Keratinocyte (primary cell): ENCODE measurements around the gene C11orf97. TPM values are rescaled to one million over a fixed set of nuclear protein-coding genes. Genes with fewer than 3 reads are reported as not detected.
A peak's percentile ranks its signal among the peaks of the same experiment; 100 is the strongest.

Experiments used
- DNase-seq: peaks from one replicate; pipeline ENCODE4 v3.0.0-alpha.2; 2011; ENCODE audit warnings: low read depth, missing footprints, low spot score
- FAIRE-seq: peaks from 2 replicates; lab custom pipeline; 2011; peaks lifted over from hg19 to GRCh38; lab: Jason Lieb, UNC
- H2AFZ ChIP-seq: 2 replicates; pipeline ENCODE4 v1.6.0; 2012; ENCODE audit warnings: low read length, control low read depth, inconsistent platforms; ENCODE audit not compliant: control insufficient read depth
- H3K27ac ChIP-seq: 2 replicates; pipeline ENCODE4 v1.5.1; 2011; ENCODE audit warnings: low read length; ENCODE audit not compliant: control insufficient read depth, insufficient read depth
- H3K27me3 ChIP-seq: 3 replicates; pipeline ENCODE4 v1.6.0; 2011; ENCODE audit warnings: low read length; ENCODE audit not compliant: control insufficient read depth, insufficient read depth; ENCODE audit errors: extremely low read depth
- H3K36me3 ChIP-seq, 2 experiments: 2 replicates in 1 of 2; 3 replicates in 1 of 2; pipeline ENCODE4 v1.5.1; 2011; ENCODE audit warnings: low read length in 2 of 2, mild to moderate bottlenecking in 1 of 2; ENCODE audit not compliant: control insufficient read depth in 2 of 2, insufficient read depth in 2 of 2; ENCODE audit errors: extremely low read depth in 1 of 2
- H3K4me1 ChIP-seq: 3 replicates; pipeline ENCODE4 v1.5.1; 2011; ENCODE audit warnings: low read length; ENCODE audit not compliant: control insufficient read depth, insufficient read depth; ENCODE audit errors: extremely low read depth
- H3K4me2 ChIP-seq: 3 replicates; pipeline ENCODE4 v1.6.0; 2011; ENCODE audit warnings: low read depth, low read length; ENCODE audit not compliant: control insufficient read depth, insufficient read depth; ENCODE audit errors: extremely low read depth
- H3K4me3 ChIP-seq, 3 experiments: fragments of 200-600 bp in 1 of 3; sonication (generic) in 1 of 3; 2 replicates in 2 of 3; 3 replicates in 1 of 3; pipeline ENCODE4 v1.5.1; 2011 to 2016; ENCODE audit warnings: low read length in 3 of 3, mild to moderate bottlenecking in 3 of 3, control low read depth in 2 of 3, inconsistent platforms in 1 of 3, low read depth in 1 of 3, mixed read lengths in 1 of 3, mixed run types in 1 of 3, moderate library complexity in 1 of 3; ENCODE audit not compliant: control insufficient read depth in 2 of 3, insufficient read depth in 2 of 3; ENCODE audit errors: extremely low read depth in 1 of 3
- H3K79me2 ChIP-seq: 2 replicates; pipeline ENCODE4 v1.6.0; 2012; ENCODE audit warnings: low read length; ENCODE audit not compliant: control insufficient read depth, insufficient read depth
- H3K9ac ChIP-seq: 3 replicates; pipeline ENCODE4 v1.6.0; 2011; ENCODE audit warnings: low read length; ENCODE audit not compliant: control insufficient read depth, insufficient read depth; ENCODE audit errors: extremely low read depth
- H3K9me1 ChIP-seq: 3 replicates; pipeline ENCODE4 v1.6.0; 2011; ENCODE audit warnings: low read length; ENCODE audit not compliant: control insufficient read depth, insufficient read depth; ENCODE audit errors: extremely low read depth
- H3K9me3 ChIP-seq: 2 replicates; pipeline ENCODE4 v1.5.1; 2012; ENCODE audit warnings: low read depth, low read length; ENCODE audit not compliant: control insufficient read depth
- H4K20me1 ChIP-seq: 3 replicates; pipeline ENCODE4 v1.6.0; 2011; ENCODE audit warnings: low read length; ENCODE audit not compliant: control insufficient read depth, insufficient read depth; ENCODE audit errors: extremely low read depth
- CTCF ChIP-seq, 3 experiments: IDR thresholded peaks in 1 of 3; conservative IDR thresholded peaks in 1 of 3; optimal IDR thresholded peaks in 1 of 3; 2 replicates in 2 of 3; 3 replicates in 1 of 3; pipeline versions ENCODE3 to v1.5.1; 2011; ENCODE audit warnings: low read length in 3 of 3, mild to moderate bottlenecking in 3 of 3, moderate library complexity in 2 of 3, control low read depth in 1 of 3, inconsistent platforms in 1 of 3; ENCODE audit not compliant: insufficient read depth in 2 of 3; ENCODE audit errors: extremely low read depth in 1 of 3
- EZH2 ChIP-seq: IDR thresholded peaks from one replicate; pipeline ENCODE4 v1.6.1; 2012; ENCODE audit warnings: inconsistent platforms, mild to moderate bottlenecking, low read length, moderate library complexity
- dilution Hi-C: fragments of 300-500 bp; cut with MboI; formaldehyde crosslinking; loops from one replicate; pipeline ENCODE4 v1.7.0; 2020; ENCODE audit warnings: low sequenced_read_pairs; ENCODE audit not compliant: extremely low pct_ligation_motif_present
- polyA plus RNA-seq, 5 experiments: library from polyadenylated mRNA; depleted of rRNA in 3 of 5; stranded (reverse) in 3 of 5; stranded (forward) in 1 of 5; unstranded in 1 of 5; fragments of >200 nt; gene quantifications; 1 replicate in 1 of 5; 2 replicates in 3 of 5; 3 replicates in 1 of 5; pipeline versions ENCODE4 v1.2.1 to v1.2.3, GENCODE V29; 2011 to 2012; ENCODE audit warnings: missing spikeins in 2 of 5, low read depth in 1 of 5, low replicate concordance in 1 of 5

Gene C11orf97
- polyA plus RNA-seq, 1 donor (not counting 4 experiments of a cell fraction or from before 2014, with no cell fraction given): not detected

GRCh38 chr11:94539420-94539819 is 27.2 kb downstream of the C11orf97 start:
- FAIRE-seq (no peak), DNase-seq (no peak)
- H3K36me3 ChIP-seq: no peaks in the 10 kb centered on the region
- no peak overlapping the region for H3K27ac ChIP-seq
- no peak overlapping the region for H3K4me2 ChIP-seq
- no peaks in the 10 kb centered on the region for H3K9me3 ChIP-seq
- dilution Hi-C loops: no loop called here
- peaks cover 2% of the 10 kb centered on the region for H3K4me1 ChIP-seq
- peaks cover 4% of the 10 kb centered on the region for H3K27me3 ChIP-seq
- no peak overlapping the region for H3K9ac ChIP-seq
- H4K20me1 ChIP-seq: no peaks in the 10 kb centered on the region
- TF ChIP-seq CTCF (optimal IDR thresholded peaks at IDR 0.05 in 1 of 3, IDR thresholded peaks at IDR 0.05 in 1 of 3, conservative IDR thresholded peaks at IDR 0.05 in 1 of 3; ENCODE audit: extremely low read depth in 1 of 3, insufficient read depth in 2 of 3, low read length in 3 of 3) (peak in 1 of 3 experiments; percentile 7), EZH2 (no peak)
- no peaks in the 10 kb centered on the region for H3K9me1 ChIP-seq
- no peaks in the 10 kb centered on the region for H3K79me2 ChIP-seq
- H3K4me3 ChIP-seq: no peak overlapping the region
- H2AFZ ChIP-seq: no peak overlapping the region

- Histone ChIP-seq H3K9ac (peak within 1 kb of the TSS; percentile 52), H3K4me1 (peaks cover 16% of the 10 kb centered on the region)
- FAIRE-seq: no peak
Observed at GRCh38 chr11:94543695-94544645, 31.7 kb downstream of the C11orf97 start, which contains the start of gene FUT4. Gene FUT4, plus strand, starts transcription at chr11:94543921. Its CDS starts 213 bp downstream, at chr11:94544134.

More at GRCh38 chr11:94543695-94544645, 31.7 kb downstream of the C11orf97 start, which contains the start of gene FUT4:
- H3K36me3 ChIP-seq: no peaks in the 10 kb centered on the region
- H3K79me2 ChIP-seq: no peaks in the 10 kb centered on the region
- H3K4me2 ChIP-seq: peak within 1 kb of the TSS; percentile 76
- H3K4me3 ChIP-seq: peak within 1 kb of the TSS; percentile 29 to 41 (median 37)
- no peaks in the 10 kb centered on the region for H3K9me3 ChIP-seq
- peak within 1 kb of the TSS; percentile 84 for H2AFZ ChIP-seq
- H3K9me1 ChIP-seq: peaks cover 2% of the 10 kb centered on the region
- no peak for DNase-seq
- TF ChIP-seq EZH2: no peak
- peak in 1 of 3 experiments; percentile 14 for TF ChIP-seq CTCF (optimal IDR thresholded peaks at IDR 0.05 in 1 of 3, IDR thresholded peaks at IDR 0.05 in 1 of 3, conservative IDR thresholded peaks at IDR 0.05 in 1 of 3; ENCODE audit: extremely low read depth in 1 of 3, insufficient read depth in 2 of 3, low read length in 3 of 3)
- no peak within 1 kb of the TSS for H3K27ac ChIP-seq
- dilution Hi-C loops: no loop called here
- peaks cover 19% of the 10 kb centered on the region for H3K27me3 ChIP-seq
- no peaks in the 10 kb centered on the region for H4K20me1 ChIP-seq
